Caco-2 (cell line): ENCODE measurements around the gene PSTPIP2. TPM values are rescaled to one million over a fixed set of nuclear protein-coding genes. Genes with fewer than 3 reads are reported as not detected.
A peak's percentile ranks its signal among the peaks of the same experiment; 100 is the strongest.

Experiments
- BruUV-seq: library from RNA; stranded (reverse); fragments of 400-500 nt; replicated peaks from 2 replicates; lab custom pipeline; 2021; lab: Mats Ljungman, UMichigan
- CTCF ChIA-PET: fragments of 300-600 bp; sonication (Branson Sonifier 250); formaldehyde crosslinking; loops from one replicate; lab custom pipeline; 2022; ENCODE audit warnings: antibody characterized with exemption; lab: Charles Lee
- POLR2A ChIA-PET: fragments of 300-600 bp; sonication (Branson Sonifier 250); formaldehyde crosslinking; loops from one replicate; lab custom pipeline; 2022; ENCODE audit warnings: antibody characterized with exemption; lab: Charles Lee
- DNase-seq, 2 experiments: peaks; one replicate each; pipeline versions ENCODE4 v3.0.0 to v3.0.0-alpha.2; 2020 to 2022
- H3K27me3 ChIP-seq: replicated peaks from 2 replicates; pipeline ENCODE4 v1.6.0; 2011; ENCODE audit warnings: low read length; ENCODE audit not compliant: control insufficient read depth, insufficient read depth
- H3K36me3 ChIP-seq: 2 replicates; pipeline ENCODE4 v1.5.1; 2011; ENCODE audit warnings: low read length; ENCODE audit not compliant: control insufficient read depth, insufficient read depth
- H3K4me1 ChIP-seq: fragments of 250-450 bp; sonication (Bioruptor Pico); 2 replicates; pipeline ENCODE4 v1.5.1; 2020; ENCODE audit warnings: mild to moderate bottlenecking
- H3K4me3 ChIP-seq: 2 replicates; pipeline ENCODE4 v1.5.1; 2011; ENCODE audit warnings: low read depth, mild to moderate bottlenecking, control low read depth, low read length
- H3K9me3 ChIP-seq: fragments of 250-450 bp; sonication (Bioruptor Pico); 2 replicates; pipeline ENCODE4 v1.5.1; 2020; ENCODE audit warnings: mild to moderate bottlenecking, moderate library complexity
- H3K27ac Mint-ChIP-seq: one replicate; pipeline ENCODE4 v1.8.0; 2022; ENCODE audit warnings: mixed read lengths; ENCODE audit not compliant: unreplicated experiment
- H3K27me3 Mint-ChIP-seq: one replicate; pipeline ENCODE4 v1.8.0; 2022; ENCODE audit warnings: mixed read lengths; ENCODE audit not compliant: insufficient read depth, unreplicated experiment
- H3K36me3 Mint-ChIP-seq: one replicate; pipeline ENCODE4 v1.8.0; 2022; ENCODE audit warnings: mild to moderate bottlenecking, mixed read lengths; ENCODE audit not compliant: insufficient read depth, unreplicated experiment
- H3K4me1 Mint-ChIP-seq: one replicate; pipeline ENCODE4 v1.8.0; 2022; ENCODE audit warnings: low read depth, mixed read lengths; ENCODE audit not compliant: unreplicated experiment
- H3K4me3 Mint-ChIP-seq: one replicate; pipeline ENCODE4 v1.8.0; 2022; ENCODE audit warnings: mild to moderate bottlenecking, moderate library complexity, mixed read lengths; ENCODE audit not compliant: unreplicated experiment
- H3K9me3 Mint-ChIP-seq: one replicate; pipeline ENCODE4 v1.8.0; 2022; ENCODE audit warnings: mixed read lengths; ENCODE audit not compliant: unreplicated experiment
- intact Hi-C: fragments of 100-400 bp; cut with micrococcal nuclease; formaldehyde crosslinking; loops from one replicate; pipeline ENCODE4 v1.10.0; 2022; ENCODE audit not compliant: unreplicated experiment
- total RNA-seq: library from RNA; stranded (reverse); gene quantifications from 2 replicates; pipeline ENCODE4 v1.2.3, GENCODE V29; 2022
- TF ChIP-seq, protein P1 (sequence below), 2 experiments: fragments of 200-600 bp in 1 of 2; IDR thresholded peaks; 1 replicate in 1 of 2; 2 replicates in 1 of 2; pipeline versions ENCODE4 v1.5.1 to v1.8.0; 2011 to 2022; ENCODE audit warnings: antibody characterized with exemption in 1 of 2, control low read depth in 1 of 2, inconsistent platforms in 1 of 2, low read depth in 1 of 2, low read length in 1 of 2, mild to moderate bottlenecking in 1 of 2, moderate library complexity in 1 of 2; ENCODE audit not compliant: insufficient read depth in 1 of 2, severe bottlenecking in 1 of 2, unreplicated experiment in 1 of 2

PSTPIP2 gene
- total RNA-seq, 1 experiment from 2014 or later: 13.3 TPM

DNA sequence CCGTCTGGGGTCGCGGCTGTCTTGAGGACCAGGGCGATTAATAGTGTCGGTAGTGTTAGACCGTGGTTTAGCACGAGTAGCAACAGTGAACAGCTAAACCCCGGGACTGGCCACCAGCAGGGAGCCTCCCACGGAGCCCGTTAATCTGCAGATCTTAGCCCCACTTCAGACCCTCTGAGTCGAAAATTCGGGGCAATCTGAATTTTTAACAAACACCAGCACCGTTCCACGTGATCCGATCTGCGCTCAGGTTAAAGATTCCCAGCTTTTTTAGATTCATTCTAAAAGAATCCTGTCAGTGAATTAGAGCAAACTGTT is 26.5 kb upstream of the PSTPIP2 start:
- POLR2A ChIA-PET: no interaction called here
- BruUV-seq: TSS peak; percentile 94
- no peaks in the 10 kb centered on the region; the same call in 1 of the 2 replicates for H3K4me1 ChIP-seq
- Mint-ChIP-seq H3K4me1 (no peaks in the 10 kb centered on the region), H3K9me3 (no peaks in the 10 kb centered on the region), H3K4me3 (peak overlapping the region; percentile 72), H3K27me3 (no peaks in the 10 kb centered on the region), H3K36me3 (peaks cover 11% of the 10 kb centered on the region), H3K27ac (peak overlapping the region; percentile 56)
- peak overlapping the region; percentile 58 for H3K4me3 ChIP-seq
- no peaks in the 10 kb centered on the region for H3K27me3 ChIP-seq
- intact Hi-C loops: no loop called here
- H3K36me3 ChIP-seq: no peaks in the 10 kb centered on the region
- no peaks in the 10 kb centered on the region for H3K9me3 ChIP-seq
- TF ChIP-seq, protein P1, sequence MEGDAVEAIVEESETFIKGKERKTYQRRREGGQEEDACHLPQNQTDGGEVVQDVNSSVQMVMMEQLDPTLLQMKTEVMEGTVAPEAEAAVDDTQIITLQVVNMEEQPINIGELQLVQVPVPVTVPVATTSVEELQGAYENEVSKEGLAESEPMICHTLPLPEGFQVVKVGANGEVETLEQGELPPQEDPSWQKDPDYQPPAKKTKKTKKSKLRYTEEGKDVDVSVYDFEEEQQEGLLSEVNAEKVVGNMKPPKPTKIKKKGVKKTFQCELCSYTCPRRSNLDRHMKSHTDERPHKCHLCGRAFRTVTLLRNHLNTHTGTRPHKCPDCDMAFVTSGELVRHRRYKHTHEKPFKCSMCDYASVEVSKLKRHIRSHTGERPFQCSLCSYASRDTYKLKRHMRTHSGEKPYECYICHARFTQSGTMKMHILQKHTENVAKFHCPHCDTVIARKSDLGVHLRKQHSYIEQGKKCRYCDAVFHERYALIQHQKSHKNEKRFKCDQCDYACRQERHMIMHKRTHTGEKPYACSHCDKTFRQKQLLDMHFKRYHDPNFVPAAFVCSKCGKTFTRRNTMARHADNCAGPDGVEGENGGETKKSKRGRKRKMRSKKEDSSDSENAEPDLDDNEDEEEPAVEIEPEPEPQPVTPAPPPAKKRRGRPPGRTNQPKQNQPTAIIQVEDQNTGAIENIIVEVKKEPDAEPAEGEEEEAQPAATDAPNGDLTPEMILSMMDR (IDR thresholded peaks at IDR 0.05; ENCODE audit: insufficient read depth in 1 of 2, low read depth in 1 of 2, low read length in 1 of 2, severe bottlenecking in 1 of 2, unreplicated experiment in 1 of 2): no peak
- CTCF ChIA-PET: interaction anchor here (1.4 kb wide), 1 partner anchor 25 kb away, joined by 3 read pairs; no protein-coding TSS in a partner anchor
- no peak for DNase-seq

DNA sequence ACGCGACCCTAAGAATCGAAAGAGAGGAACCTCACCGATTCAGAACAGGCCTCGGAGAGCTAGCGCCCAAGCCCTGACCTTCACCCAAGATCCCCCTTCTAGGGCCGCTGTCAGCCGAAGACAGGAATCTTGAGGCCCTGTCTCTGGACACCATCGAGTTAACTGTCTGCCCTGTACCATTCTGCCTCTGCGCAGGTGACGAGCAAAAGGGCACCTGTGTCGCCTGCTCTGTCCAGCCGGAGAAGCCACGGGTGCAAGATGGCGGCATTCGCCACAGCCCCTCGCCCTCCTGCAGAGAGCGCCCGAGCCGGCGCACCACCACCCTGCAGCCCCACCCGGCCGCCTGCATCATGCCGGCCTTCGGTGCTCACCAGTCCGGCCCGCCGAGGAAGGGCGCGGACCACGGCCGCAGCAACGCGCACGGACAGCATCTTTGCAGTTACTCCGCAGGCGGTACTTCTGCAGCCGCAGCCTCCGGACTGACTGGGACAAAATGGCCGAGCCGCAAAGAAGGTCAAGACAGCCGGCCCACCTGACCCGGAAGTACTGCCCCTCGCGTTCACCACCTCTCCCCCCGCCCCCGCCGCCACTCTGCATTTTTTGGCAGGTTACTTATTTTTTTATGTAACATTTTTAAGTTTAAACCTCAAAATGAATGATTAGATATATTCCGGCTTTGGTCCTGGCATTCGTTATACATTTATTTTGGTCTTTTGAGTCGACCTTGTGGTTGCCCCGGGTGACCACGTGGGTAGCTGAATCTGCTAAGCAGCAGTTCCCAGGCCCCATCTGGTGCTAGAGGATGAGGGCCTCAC is 25.9 kb upstream of the PSTPIP2 start, which contains the start of gene ATP5F1A:
ATP5F1A (minus strand) TSS at position 496 of the 815 bp plus-strand sequence; CDS start at position 431, 65 bp downstream.
- Histone ChIP-seq H3K9me3 (no peaks in the 10 kb centered on the region), H3K4me3 (peak within 1 kb of the TSS; percentile 58), H3K4me1 (no peaks in the 10 kb centered on the region; the same call in 1 of the 2 replicates), H3K27me3 (no peaks in the 10 kb centered on the region), H3K36me3 (no peaks in the 10 kb centered on the region)
- H3K4me3 Mint-ChIP-seq: peak within 1 kb of the TSS; percentile 72
- TF ChIP-seq, protein P1 (IDR thresholded peaks at IDR 0.05; ENCODE audit: insufficient read depth in 1 of 2, low read depth in 1 of 2, low read length in 1 of 2, severe bottlenecking in 1 of 2, unreplicated experiment in 1 of 2): no peak
- DNase-seq: peak; percentile 77 to 79
- peak within 1 kb of the TSS; percentile 56 for H3K27ac Mint-ChIP-seq
- POLR2A ChIA-PET: no interaction called here
- CTCF ChIA-PET: interaction anchor here (1.4 kb wide), 1 partner anchor 24 kb away, joined by 3 read pairs; no protein-coding TSS in a partner anchor
- peaks cover 16% of the 10 kb centered on the region for H3K36me3 Mint-ChIP-seq
- no peaks in the 10 kb centered on the region for H3K27me3 Mint-ChIP-seq
- no TSS peak for BruUV-seq
- H3K9me3 Mint-ChIP-seq: no peaks in the 10 kb centered on the region
- intact Hi-C loops: no loop called here
- H3K4me1 Mint-ChIP-seq: no peaks in the 10 kb centered on the region

DNA sequence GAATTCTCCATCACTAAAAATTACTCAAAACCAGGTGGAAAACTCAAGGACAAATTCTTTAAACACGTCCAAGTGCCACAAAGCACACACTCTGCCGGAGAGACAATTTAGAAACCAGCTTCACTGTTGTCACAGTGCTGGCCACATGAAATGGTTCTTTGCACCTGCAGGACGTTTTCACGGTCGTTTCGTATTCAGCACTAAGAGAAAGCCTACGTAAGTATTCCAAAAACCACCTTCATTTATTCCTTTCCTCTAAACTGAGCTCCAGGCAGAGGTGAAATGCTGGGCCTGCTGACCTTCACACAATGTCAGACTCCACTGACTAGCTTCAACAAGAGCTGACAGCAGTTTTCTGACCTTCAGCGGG is 25.4 kb upstream of the PSTPIP2 start:
- Histone ChIP-seq H3K27me3 (no peaks in the 10 kb centered on the region), H3K9me3 (no peaks in the 10 kb centered on the region), H3K4me3 (peak overlapping the region; percentile 58), H3K36me3 (no peaks in the 10 kb centered on the region), H3K4me1 (no peaks in the 10 kb centered on the region; the same call in 1 of the 2 replicates)
- Mint-ChIP-seq H3K4me3 (peak overlapping the region; percentile 72), H3K36me3 (peaks cover 19% of the 10 kb centered on the region), H3K4me1 (no peaks in the 10 kb centered on the region), H3K27ac (peak overlapping the region; percentile 56), H3K27me3 (no peaks in the 10 kb centered on the region), H3K9me3 (no peaks in the 10 kb centered on the region)
- BruUV-seq: no TSS peak
- CTCF ChIA-PET: interaction anchor here (1.4 kb wide), 1 partner anchor 24 kb away, joined by 3 read pairs; no protein-coding TSS in a partner anchor
- intact Hi-C loops: no loop called here
- TF ChIP-seq, protein P1 (IDR thresholded peaks at IDR 0.05; ENCODE audit: insufficient read depth in 1 of 2, low read depth in 1 of 2, low read length in 1 of 2, severe bottlenecking in 1 of 2, unreplicated experiment in 1 of 2): no peak
- no peak for DNase-seq
- POLR2A ChIA-PET: no interaction called here
